ENCODE results near the gene SMIM10L2A.
"Not testable (repeated sequence)": the region's sequence is repeated elsewhere in the genome, so short reads cannot be mapped to it uniquely, and the experiment has no call there.

SMIM10L2A gene

GRCh38 chrX:135461756-135462155 lies 40.0 kb downstream of the SMIM10L2A start:
- not testable (repeated sequence) for DNase-seq

GRCh38 chrX:135463937-135464336 lies 42.2 kb downstream of the SMIM10L2A start:
- no peak for DNase-seq

- DNase-seq, result no peak
Measured at GRCh38 chrX:135476378-135476777, 54.6 kb downstream of the SMIM10L2A start.

- DNase-seq, result peak; percentile 41
Measured at GRCh38 chrX:135477576-135477975, 55.8 kb downstream of the SMIM10L2A start.
